HG02588 (cell line): ENCODE results near the gene PPP2R3C.
A peak's percentile ranks its signal among the peaks of the same experiment; 100 is the strongest.
"Not testable (repeated sequence)": the region's sequence is repeated elsewhere in the genome, so short reads cannot be mapped to it uniquely, and the experiment has no call there.

ENCODE experiments used
- ATAC-seq: cut with Tn5 transposase; IDR thresholded peaks from one replicate; pipeline ENCODE4 v1.9.1; 2021; ENCODE audit warnings: mild to moderate bottlenecking, moderate library complexity; ENCODE audit not compliant: unreplicated experiment

PPP2R3C gene

GRCh38 chr14:35133542-35134328 lies 11.9 kb upstream of the PPP2R3C start:
- ATAC-seq, result no peak

DNA sequence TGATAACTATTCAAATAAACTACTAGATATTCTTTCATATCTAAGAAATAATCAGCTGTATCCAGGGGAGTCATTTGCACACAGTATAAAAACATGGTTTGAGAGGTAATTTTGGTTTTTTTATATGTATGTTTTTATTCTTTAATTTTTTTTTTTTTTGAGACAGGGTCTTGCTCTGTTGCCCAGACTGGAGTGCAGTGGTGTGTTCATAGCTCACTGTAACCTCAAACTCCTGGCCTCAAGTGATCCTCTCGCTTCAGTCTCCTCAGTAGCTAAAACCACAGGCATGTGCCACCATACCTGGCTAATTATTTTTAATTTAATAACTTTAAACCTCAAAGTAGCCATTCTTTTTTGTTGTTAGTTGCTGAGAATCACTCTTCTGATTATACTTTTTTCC lies 2.3 kb upstream of the PPP2R3C start:
- no peak for ATAC-seq

DNA sequence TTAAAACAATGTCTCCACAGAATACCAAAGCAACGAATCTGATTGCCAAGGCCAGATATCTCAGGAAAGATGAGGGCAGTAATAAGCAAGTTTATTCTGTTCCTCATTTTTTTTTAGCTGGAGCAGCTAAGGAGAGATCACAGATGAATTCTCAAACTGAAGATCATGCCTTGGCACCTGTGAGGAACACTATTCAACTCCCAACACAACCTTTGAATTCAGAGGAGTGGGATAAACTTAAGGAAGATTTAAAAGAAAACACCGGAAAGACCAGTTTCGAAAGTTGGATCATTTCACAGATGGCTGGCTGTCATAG lies 1.6 kb upstream of the PPP2R3C start:
- ATAC-seq, result no peak

- peak; percentile 36 for ATAC-seq
These were observed 1.1 kb upstream of the PPP2R3C start for GRCh38 chr14:35122696-35123387.

GRCh38 chr14:35121026-35121886 lies 534 bp downstream of the PPP2R3C start:
- no peak for ATAC-seq

DNA sequence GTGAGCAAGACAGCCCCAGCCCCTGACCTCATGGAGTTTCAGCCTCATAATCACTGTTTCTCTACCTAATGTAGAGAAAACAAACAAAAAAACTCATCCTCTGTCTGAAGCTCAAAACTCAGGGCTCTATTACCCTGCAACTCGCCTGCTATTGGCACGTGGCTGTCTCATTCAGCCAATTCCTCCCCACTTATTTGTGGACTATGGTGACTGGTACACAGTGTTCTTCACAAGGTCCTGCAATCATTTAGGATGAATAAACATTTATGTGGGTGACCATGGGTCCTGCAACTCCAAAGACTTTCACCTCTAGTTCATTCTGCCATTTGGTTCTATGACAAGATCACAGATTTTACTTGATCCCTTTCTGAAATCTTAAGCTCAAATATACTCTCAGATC lies 4.7 kb downstream of the PPP2R3C start:
- no peak for ATAC-seq

DNA sequence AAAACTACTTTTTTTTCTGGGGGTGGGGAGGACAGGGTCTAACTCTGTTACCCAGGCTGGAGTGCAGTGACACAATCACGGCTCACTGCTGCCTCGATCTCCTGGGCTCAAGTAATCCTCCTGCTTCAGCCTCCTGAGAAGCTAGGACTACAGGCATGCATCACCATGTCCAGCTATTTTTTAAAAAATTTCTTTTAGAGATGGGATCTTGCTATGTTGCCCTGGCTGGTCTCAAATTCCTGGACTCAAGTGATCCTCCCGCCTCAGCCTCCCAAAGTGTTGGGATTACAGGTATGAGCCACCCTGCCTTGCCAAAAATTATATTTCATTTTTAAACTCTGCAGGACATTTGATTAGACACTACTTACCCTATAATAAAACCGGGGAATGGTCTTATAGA lies 5.5 kb downstream of the PPP2R3C start:
- no peak for ATAC-seq

DNA sequence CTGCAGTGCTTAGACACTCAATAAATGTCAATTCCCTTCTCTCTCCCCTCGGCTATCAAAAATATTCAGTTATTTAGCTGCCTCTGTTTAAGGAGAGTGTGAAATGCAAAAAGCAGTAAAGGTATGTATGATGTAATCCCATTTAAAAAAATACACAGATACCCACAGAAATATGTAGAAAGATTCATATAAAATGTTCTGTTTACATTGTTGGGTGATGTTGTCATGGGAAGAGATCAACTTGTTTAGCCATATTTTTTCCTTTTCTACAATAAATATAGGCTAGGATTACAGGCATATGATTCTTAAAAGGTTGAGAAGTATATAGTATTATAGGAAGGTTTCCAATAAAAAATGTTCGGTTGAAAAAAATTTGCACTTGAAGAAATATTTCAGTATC lies 7.8 kb downstream of the PPP2R3C start:
- no peak for ATAC-seq

GRCh38 chr14:35113308-35113950 lies 8.4 kb downstream of the PPP2R3C start:
- ATAC-seq, result no peak

DNA sequence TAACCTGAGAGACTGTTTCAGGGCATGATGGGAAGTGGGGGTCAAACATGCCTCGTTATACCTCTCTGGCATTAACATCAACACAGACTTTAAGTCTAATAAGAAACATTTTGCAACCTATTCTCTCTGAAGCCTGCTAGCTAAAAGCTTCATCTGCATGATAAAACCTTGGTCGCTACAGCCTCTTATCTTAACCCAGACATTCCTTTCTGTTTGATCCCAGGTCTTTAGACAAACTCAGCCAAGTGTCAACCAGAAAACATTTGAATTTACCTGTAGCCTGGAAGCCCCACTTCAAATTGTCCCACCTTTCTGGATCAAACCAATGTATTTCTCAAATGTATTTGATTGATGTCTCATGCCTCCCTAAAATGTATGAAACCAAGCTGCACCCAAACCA lies 9.1 kb downstream of the PPP2R3C start:
- ATAC-seq, result no peak

GRCh38 chr14:35107866-35108265 lies 13.9 kb downstream of the PPP2R3C start:
- ATAC-seq, result no peak

- not testable (repeated sequence) for ATAC-seq
These were observed 27.1 kb downstream of the PPP2R3C start for GRCh38 chr14:35094645-35095044.

DNA sequence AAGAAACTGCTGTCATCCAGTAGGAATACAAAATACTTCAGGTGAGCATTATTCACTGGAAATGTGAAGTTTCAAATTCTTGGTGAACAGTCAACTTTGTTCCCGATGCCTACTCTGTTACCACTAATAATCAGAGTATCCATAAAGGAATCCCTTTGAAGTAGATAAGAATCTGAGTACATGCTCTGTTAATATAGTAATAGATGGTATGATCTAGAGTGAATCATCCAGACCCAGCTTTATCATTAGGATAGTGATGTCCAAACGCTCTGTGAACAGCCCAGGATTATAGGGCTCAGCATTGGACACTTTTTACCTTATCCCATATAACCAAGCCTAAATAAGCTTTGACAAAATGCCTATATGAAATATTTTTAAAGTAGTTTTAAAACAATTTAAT lies 33.3 kb downstream of the PPP2R3C start:
- ATAC-seq, result no peak

DNA sequence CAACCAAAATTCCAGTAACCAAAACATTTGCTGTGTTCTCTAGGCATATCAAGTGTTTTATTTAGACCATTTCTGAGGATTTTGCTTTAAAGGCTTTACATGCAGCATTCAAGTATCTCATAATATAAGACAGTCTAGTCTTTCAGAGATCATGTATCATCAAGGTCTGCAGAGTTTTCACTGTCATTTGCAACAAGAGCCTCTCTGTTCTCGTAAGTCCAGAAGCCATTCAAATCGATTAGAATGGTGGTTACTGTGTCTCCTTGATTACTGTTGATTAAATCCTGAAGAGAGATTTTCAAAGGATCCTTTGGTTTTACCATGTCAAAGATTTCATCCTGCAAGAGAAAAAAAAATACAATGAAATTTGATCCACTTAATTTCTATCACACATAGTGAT lies 36.3 kb downstream of the PPP2R3C start:
- no peak for ATAC-seq

DNA sequence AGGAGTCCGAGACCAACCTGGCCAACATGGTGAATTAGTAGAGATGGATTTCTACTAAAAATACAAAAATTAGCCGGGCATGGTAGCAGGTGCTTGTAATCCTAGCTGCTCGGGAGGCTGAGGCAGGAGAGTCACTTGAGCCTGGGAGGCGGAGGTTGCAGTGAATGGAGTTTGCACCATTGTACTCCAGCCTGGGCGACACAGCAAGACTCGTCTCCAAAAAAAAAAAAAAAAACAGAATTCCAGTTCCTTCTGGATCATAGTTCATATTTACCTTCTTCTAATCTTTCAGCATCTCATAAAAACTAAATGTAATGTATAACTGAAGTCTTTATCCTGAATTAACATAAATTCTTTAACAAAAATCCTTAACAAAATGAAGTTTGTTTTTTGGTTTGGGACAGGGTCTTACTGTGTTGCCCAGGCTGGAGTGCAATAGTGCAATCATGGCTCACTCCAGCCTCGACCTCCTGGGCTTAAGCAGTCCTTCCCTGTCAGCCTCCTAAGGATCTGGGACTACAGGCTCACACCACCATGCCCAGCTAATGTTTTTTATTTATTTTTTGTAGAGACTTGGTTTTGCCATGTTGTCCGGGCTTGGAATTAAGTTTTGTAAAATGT lies 38.1 kb downstream of the PPP2R3C start:
- ATAC-seq, result no peak

DNA sequence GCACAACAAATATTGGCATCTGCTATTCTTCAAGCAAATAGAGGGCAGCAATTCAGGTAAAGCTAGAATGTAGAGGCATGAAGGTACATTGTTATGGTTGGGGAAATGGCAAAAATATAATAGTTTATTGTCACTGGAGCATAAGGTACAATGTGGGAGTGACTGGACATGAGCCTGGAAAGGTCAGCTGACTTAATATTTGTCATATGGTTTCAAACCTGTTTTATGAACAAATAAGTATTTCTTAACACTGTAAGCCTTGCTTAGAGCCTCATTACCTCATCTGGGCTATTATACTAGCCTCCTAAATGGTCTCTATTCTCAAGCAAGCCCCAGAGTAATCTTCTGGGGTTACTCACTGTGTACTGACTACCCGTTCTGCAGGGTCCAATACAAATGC lies 42.0 kb downstream of the PPP2R3C start:
- no peak for ATAC-seq

GRCh38 chr14:35078082-35078481 lies 43.7 kb downstream of the PPP2R3C start:
- ATAC-seq, result no peak

GRCh38 chr14:35073486-35073885 lies 48.3 kb downstream of the PPP2R3C start:
- no peak for ATAC-seq

DNA sequence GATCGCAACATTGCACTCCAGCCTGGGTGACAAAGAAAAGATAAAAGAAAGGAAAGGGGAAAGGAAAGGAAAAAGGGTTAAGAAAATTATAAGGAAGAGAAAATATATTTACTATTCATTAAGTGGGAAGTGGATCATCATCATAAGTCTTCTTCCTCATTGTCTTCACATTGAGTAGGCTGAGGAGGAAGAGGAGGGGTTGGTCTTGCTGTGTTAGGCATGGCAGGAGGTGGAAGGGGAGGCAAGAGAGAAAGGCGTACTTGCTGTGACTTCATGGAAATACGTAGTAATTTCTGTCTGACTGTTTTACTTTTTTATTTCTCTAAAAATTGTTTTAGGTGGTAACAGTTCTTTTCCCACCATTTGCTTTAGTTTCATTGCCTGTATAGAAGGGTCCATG lies 49.6 kb downstream of the PPP2R3C start:
- ATAC-seq, result no peak

DNA sequence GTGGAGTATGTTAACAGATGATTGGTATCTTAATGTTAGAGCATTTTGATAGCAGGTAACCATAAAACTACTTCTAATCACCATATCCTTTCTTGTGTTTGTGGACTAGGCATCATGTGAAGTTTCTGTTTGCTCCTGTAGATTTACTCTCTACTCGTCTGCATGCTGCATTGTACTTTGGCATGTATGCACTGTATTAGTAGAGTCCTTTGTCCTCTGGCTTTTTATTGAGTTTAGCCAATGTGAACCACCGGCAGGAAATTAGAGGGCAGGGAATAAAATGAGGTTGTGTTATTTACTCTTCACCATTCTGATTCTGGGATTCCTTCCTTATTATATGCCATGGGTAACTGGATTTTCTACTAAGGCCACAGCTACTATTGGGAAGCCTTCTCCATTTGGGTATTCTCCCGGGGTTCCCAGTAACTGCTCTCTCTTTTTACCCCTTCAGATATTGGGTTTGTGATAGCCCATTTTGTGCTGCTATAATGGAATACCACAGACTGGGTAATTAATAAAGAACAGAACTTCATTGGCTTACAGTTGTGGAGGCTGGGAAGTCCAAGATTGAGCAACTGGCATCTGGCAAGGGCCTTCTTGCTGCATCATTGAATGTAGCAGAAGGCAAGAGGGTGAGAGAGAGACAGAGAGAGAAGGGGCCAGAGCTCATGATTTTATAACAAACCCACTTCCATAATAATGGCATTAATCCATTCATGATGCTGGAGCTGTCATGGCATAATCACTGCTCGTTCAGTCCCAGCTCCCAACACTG lies 53.4 kb downstream of the PPP2R3C start:
- ATAC-seq, result no peak
